Panc1 (cell line): ENCODE measurements around the gene ANO6. TPM values are rescaled to one million over a fixed set of nuclear protein-coding genes. Genes with fewer than 3 reads are reported as not detected.
A peak's percentile ranks its signal among the peaks of the same experiment; 100 is the strongest.

Source experiments
- ATAC-seq: fragments of 200-7000 bp; cut with Tn5 transposase; 2 replicates; pipeline ENCODE4 v1.9.1; 2020; ENCODE audit warnings: mild to moderate bottlenecking, moderate library complexity
- BruUV-seq: library from RNA; stranded (reverse); fragments of 400-500 nt; replicated peaks from 2 replicates; lab custom pipeline; 2021; lab: Mats Ljungman, UMichigan
- CTCF ChIA-PET: fragments of 300-600 bp; sonication (Branson Sonifier 250); formaldehyde crosslinking; loops from one replicate; lab custom pipeline; 2022; ENCODE audit warnings: antibody characterized with exemption; lab: Charles Lee
- POLR2A ChIA-PET: fragments of 300-600 bp; sonication (Branson Sonifier 250); formaldehyde crosslinking; loops from one replicate; lab custom pipeline; 2022; ENCODE audit warnings: antibody characterized with exemption; lab: Charles Lee
- DNase-seq: peaks from one replicate; pipeline ENCODE4 v3.0.0-alpha.2; 2010; ENCODE audit warnings: low read depth, low spot score
- H3K27ac ChIP-seq: 2 replicates; pipeline ENCODE4 v1.5.1; 2011; ENCODE audit warnings: mild to moderate bottlenecking, low read length, inconsistent platforms
- H3K27me3 ChIP-seq: fragments of 200-500 bp; sonication (Bioruptor generic); 2 replicates; pipeline ENCODE4 v1.6.0; 2014; ENCODE audit warnings: low read length, inconsistent platforms; ENCODE audit not compliant: control insufficient read depth, insufficient read depth
- H3K36me3 ChIP-seq: fragments of 200-500 bp; sonication (Bioruptor generic); 2 replicates; pipeline ENCODE4 v1.5.1; 2014; ENCODE audit warnings: inconsistent platforms, mild to moderate bottlenecking, low read length, moderate library complexity; ENCODE audit not compliant: control insufficient read depth, insufficient read depth
- H3K4me1 ChIP-seq: 2 replicates; pipeline ENCODE4 v1.5.1; 2011; ENCODE audit warnings: inconsistent platforms, mild to moderate bottlenecking, low read length, moderate library complexity; ENCODE audit not compliant: control insufficient read depth, insufficient read depth
- H3K4me3 ChIP-seq, 2 experiments: 2 replicates each; pipeline ENCODE4 v1.5.1; 2011 to 2012; ENCODE audit warnings: low read depth in 2 of 2, low read length in 2 of 2, mild to moderate bottlenecking in 2 of 2, inconsistent platforms in 1 of 2, moderate library complexity in 1 of 2
- H3K9me3 ChIP-seq: fragments of 200-500 bp; sonication (Bioruptor generic); 2 replicates; pipeline ENCODE4 v1.5.1; 2014; ENCODE audit warnings: low read depth, mild to moderate bottlenecking, inconsistent platforms, low read length, moderate library complexity; ENCODE audit not compliant: control insufficient read depth, insufficient read depth
- CTCF ChIP-seq: fragments of 450-650 bp; IDR thresholded peaks from 2 replicates; pipeline ENCODE4 v1.5.1; 2017; ENCODE audit warnings: mild to moderate bottlenecking
- POLR2AphosphoS5 ChIP-seq: IDR thresholded peaks from 2 replicates; pipeline ENCODE4 v1.6.1; 2012; ENCODE audit warnings: mild to moderate bottlenecking, low read depth, low read length, moderate library complexity
- REST ChIP-seq, 2 experiments: IDR thresholded peaks; 2 replicates each; pipeline ENCODE4 v1.6.1; 2011 to 2012; ENCODE audit warnings: low read depth in 2 of 2, control low read depth in 1 of 2, low read length in 1 of 2, mild to moderate bottlenecking in 1 of 2, moderate library complexity in 1 of 2; ENCODE audit not compliant: insufficient read depth in 1 of 2
- SIN3A ChIP-seq: IDR thresholded peaks from 2 replicates; pipeline ENCODE4 v1.6.1; 2012; ENCODE audit warnings: low read depth, mild to moderate bottlenecking, low read length, moderate library complexity, borderline replicate concordance; ENCODE audit not compliant: insufficient read depth
- TCF7L2 ChIP-seq: IDR thresholded peaks from 2 replicates; pipeline ENCODE4 v1.6.1; 2011; ENCODE audit warnings: mild to moderate bottlenecking, low read depth, low read length, inconsistent platforms
- in situ Hi-C: cut with HindIII; loops from 2 replicates; pipeline ENCODE4 v1.10.0; 2016; ENCODE audit warnings: low sequenced_read_pairs, low pct_unique_long_range_greater_than_20kb
- intact Hi-C: fragments of 100-400 bp; cut with micrococcal nuclease; formaldehyde crosslinking; loops from one replicate; pipeline ENCODE4 v1.10.0; 2022; ENCODE audit not compliant: unreplicated experiment
- total RNA-seq: library from RNA; stranded (reverse); gene quantifications from one replicate; pipeline ENCODE4 v1.2.1, GENCODE V29; 2021; ENCODE audit not compliant: unreplicated experiment

ANO6 gene
- total RNA-seq, 1 experiment from 2014 or later = 120 TPM

- ChIA-PET CTCF (no interaction called here), POLR2A (no interaction called here)
- intact Hi-C loops = no loop called here
- Histone ChIP-seq H3K27ac (peak overlapping the region; percentile 20; the same call in 1 of the 2 replicates), H3K27me3 (no peaks in the 10 kb centered on the region), H3K36me3 (no peaks in the 10 kb centered on the region), H3K4me3 (no peak overlapping the region), H3K4me1 (peaks cover 47% of the 10 kb centered on the region), H3K9me3 (no peaks in the 10 kb centered on the region)
- TSS peak; percentile 6 for BruUV-seq
- DNase-seq = no peak
- no peak for ATAC-seq
- in situ Hi-C loops = no loop called here
- TF ChIP-seq TCF7L2 (no peak), REST (IDR thresholded peaks at IDR 0.05; ENCODE audit: insufficient read depth in 1 of 2, low read depth in 2 of 2, low read length in 1 of 2) (no peak), SIN3A (no peak), CTCF (no peak), POLR2AphosphoS5 (no peak)
These were observed 79.0 kb downstream of the ANO6 start for GRCh38 chr12:45294906-45295305.

GRCh38 chr12:45296046-45296586 is 80.2 kb downstream of the ANO6 start:
- ChIA-PET CTCF (no interaction called here), POLR2A (no interaction called here)
- peaks cover 46% of the 10 kb centered on the region for H3K4me1 ChIP-seq
- H3K36me3 ChIP-seq = no peaks in the 10 kb centered on the region
- in situ Hi-C loops = no loop called here
- no peaks in the 10 kb centered on the region for H3K27me3 ChIP-seq
- H3K27ac ChIP-seq = peak overlapping the region; percentile 35
- BruUV-seq = no TSS peak
- no peak for ATAC-seq
- H3K9me3 ChIP-seq = no peaks in the 10 kb centered on the region
- TF ChIP-seq TCF7L2 = no peak
- no peak for TF ChIP-seq SIN3A
- intact Hi-C loops = no loop called here
- no peak for DNase-seq
- H3K4me3 ChIP-seq = no peak overlapping the region

- Histone ChIP-seq H3K4me1 (peaks cover 36% of the 10 kb centered on the region), H3K9me3 (no peaks in the 10 kb centered on the region), H3K4me3 (no peak overlapping the region), H3K27me3 (no peaks in the 10 kb centered on the region), H3K27ac (peak overlapping the region; percentile 70), H3K36me3 (no peaks in the 10 kb centered on the region)
- ChIA-PET CTCF (no interaction called here), POLR2A (no interaction called here)
- in situ Hi-C loops = no loop called here
- intact Hi-C loops = no loop called here
- ATAC-seq (no peak), DNase-seq (no peak)
- TF ChIP-seq CTCF (no peak), TCF7L2 (no peak)
- no TSS peak for BruUV-seq
These were observed 82.2 kb downstream of the ANO6 start for GRCh38 chr12:45298047-45298446.
